GM21825 (cell line): ENCODE data around the gene NDST1.

Source experiments
- ATAC-seq: cut with Tn5 transposase; IDR thresholded peaks from one replicate; pipeline ENCODE4 v1.9.1; 2021; ENCODE audit warnings: mild to moderate bottlenecking, moderate library complexity; ENCODE audit not compliant: unreplicated experiment

The NDST1 gene

DNA sequence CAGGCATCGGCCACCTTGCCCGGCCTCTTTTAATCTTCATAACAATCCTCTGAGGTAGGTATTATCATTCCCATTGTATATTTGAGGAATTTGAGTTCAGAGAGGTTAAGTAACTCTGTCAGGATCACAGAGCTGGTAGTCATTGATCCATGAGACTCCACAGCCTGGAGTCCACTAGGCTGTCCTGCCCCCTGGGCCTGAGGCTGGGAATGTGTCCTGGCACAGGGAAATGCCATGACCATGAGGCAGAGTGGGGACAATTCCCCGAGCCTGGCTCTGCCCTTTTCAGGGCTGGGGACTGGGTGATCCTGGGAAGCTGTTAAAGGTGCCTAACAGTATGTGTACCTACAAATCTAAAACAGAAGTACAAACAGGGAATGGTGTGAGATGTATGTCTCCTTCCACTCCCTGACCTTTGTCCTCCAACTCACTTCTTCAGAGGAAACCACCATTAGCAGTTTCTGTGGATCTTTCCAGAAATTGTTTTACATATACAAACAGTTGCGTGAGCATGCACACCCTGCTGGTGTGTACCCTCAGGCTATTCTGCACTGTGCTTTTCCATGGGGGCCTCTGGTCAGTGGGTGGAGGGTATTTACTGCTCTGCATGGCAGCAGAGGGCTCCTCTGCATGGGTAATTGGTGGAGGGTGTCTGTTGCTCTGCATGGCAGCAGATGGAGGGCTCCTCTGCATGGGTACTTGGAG is 53.8 kb downstream of the NDST1 start:
- no peak for ATAC-seq

- no peak for ATAC-seq
Observed at GRCh38 chr5:150562832-150563231, 54.9 kb downstream of the NDST1 start.

DNA sequence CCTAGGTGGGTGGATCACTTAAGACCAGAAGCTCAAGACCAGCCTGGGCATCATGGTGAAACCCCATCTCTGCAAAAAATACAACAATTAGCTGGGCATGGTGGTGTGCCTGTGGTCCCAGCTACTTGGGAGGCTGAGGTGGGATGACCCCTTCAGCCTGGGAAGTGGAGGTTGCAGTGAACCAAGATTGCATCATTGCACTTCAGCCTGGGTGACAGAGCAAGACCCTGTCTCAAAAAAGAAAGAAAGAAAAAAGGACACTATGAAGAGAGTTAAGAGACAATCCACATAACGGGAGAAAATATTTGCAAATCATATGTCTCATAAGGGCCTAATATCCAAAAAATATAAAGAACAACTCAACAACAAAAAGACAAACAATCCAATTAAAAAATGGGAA is 57.9 kb downstream of the NDST1 start:
- no peak for ATAC-seq

DNA sequence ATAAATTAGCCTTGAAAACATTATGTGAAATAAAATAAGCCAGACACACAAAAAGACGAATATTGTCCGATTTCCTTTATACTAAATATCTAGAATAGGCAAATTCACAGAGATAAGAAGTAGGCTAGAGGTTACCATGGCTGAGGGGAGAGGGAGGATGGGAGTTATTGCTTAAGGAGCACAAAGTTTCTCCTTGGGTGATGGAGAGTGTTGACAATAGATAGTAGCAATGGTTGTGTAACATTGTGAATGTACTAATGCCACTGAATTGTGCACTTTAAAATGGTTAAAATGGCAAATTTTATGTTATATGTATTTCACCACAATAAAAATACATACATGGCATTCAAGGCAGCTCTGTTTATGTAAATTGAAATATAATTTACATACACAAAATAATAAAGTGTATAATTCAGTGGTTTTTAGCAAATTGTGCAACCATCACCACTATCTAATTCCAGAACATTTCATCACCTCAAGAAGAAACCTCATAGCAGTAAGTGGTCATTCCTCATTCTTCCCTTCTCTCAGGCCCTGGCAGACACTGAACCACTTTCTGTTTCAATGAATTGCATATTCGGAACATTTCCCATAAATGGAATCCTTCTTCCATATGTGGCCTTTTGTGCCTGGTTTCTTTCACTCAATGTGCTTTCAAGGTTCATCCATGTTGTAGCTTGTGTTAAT is 59.2 kb downstream of the NDST1 start:
- no peak for ATAC-seq

DNA sequence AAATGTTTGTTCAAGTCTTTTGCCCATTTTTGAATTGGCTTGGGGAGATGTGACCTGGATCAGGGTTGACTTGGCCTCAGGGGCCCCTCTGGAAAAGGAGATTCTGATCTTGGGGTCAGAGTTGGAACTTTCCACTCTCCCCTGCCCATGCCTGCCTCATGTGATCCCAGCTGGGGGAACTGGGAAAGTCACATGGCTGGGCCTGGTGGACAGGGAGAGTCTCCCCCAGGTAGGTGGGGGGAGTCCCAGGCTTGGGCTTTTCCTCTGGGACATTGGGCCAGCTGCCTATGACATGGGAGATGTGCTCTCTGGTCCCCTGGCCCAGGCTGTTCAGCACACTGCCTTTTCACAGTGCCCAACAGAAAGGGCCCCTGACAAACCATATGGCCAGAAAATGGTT is 60.7 kb downstream of the NDST1 start:
- ATAC-seq: no peak

- ATAC-seq: no peak
Observed at GRCh38 chr5:150570333-150570732, 62.4 kb downstream of the NDST1 start.

GRCh38 chr5:150571836-150572235 is 63.9 kb downstream of the NDST1 start:
- no peak for ATAC-seq

DNA sequence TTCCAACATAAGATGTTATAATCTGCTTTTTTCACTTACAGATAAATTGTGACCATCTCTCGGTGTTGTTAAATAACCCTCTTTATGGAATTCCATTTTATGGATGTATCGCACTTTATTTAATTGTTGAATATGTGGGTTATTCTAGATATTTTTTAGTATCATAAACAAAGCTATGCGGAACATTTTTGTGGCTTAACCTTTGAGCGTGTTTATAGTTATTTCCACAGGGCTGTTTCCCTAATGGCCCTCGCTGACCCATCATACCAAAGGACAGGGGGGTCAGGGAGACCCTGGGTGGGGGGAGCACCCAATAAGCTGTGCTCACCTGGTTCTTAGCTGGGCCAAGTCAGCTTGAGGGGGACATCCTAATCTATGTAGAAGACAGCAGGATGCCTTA is 65.3 kb downstream of the NDST1 start:
- ATAC-seq: no peak

GRCh38 chr5:150573867-150574817 is 66.2 kb downstream of the NDST1 start:
- ATAC-seq: no peak

DNA sequence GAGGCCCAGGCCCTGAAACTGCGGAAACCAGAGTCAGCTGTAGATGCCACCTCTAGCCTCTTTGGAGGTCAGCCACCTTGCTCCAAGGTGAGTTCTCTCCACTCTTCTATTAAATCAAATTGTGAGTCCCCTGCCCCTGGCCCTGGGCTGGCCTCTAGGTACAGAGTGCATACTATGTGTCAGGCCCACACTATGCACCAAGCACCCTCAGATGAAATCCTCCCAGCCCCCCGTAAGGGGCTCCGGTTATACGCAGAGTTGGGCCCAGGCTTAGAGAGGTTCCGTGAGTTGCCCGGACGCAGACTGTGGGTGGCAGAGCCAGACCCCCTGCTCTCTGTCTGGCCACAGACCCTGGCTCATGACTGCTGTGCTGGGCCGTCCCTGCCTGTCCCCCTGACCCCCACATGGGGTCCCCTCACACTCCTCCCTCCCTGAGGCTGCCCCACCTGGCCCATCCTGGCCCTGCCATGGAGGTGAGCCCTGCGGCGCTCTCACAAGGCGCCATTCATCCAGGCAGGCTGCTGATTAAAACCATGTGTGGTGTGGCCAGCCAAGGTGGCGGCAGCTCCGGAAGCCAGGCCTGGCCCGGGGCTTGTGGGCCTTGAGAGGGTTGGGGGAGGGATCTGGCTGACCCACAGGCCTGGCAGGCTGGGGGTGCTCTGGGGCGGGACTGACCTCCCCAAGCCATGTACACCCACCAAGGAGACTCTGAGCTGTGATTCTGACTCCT is 67.1 kb downstream of the NDST1 start:
- ATAC-seq: no peak

DNA sequence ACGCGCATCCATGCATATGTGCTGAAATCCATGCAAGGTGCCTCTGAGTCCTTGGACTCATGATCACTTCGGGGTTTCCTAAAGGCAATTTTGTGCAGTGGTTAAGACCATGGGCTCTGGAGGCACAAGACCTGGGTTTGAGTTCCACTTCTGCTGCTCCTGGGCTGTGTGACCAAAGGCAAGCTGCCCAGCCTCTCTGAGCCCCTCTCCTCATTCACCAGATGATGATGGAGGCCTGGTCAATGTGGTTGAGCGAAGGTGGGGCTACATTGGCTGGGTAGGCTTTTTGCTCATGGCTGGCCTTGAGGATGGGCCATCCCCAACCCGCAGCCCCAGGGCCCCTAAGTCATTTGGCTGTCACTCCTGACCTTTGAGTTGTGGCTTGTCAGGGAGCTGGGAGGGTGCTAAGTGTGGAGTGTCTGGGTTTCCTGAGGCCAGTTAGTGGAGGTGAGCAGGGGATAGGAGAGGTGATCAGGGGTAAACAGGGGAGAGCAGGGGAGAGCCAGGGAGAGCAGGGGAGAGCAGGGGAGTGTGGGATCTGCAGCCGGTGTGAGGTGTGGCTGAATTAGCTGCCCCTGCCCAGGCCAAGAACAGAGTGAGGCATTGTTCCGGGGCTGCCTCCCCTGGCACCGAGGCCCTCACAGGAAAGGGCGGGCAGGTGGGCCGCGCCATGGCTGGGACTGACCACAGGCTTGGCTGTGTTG is 68.0 kb downstream of the NDST1 start:
- ATAC-seq: no peak

DNA sequence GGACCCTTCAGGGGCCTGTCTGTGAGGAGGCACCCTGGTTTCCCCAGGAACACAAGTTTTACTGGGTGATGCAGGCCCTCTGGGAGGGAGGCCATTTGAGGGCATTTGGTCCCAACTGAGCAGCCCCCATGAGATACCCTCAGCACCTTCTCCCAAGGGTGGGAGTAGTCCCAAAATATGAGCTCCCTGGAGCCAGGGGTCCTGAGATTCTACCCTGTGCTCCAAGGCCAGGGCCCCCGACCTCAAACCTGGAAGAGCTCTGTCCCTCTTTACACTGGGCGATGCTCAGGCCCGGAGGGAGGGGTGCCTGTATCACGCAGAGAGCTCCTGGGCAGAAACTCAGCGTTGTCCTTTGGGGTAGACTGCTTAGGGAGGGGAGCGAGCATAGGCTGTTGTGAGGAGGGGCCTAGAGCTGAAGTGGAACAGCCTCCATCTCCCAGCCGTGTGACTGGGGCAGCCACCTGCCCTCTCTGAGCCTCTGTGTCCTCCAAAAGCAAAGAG is 68.6 kb downstream of the NDST1 start:
- ATAC-seq: no peak

GRCh38 chr5:150577378-150578139 is 69.6 kb downstream of the NDST1 start:
- no peak for ATAC-seq

- no peak for ATAC-seq
Observed at GRCh38 chr5:150578781-150579461, 71.0 kb downstream of the NDST1 start.

DNA sequence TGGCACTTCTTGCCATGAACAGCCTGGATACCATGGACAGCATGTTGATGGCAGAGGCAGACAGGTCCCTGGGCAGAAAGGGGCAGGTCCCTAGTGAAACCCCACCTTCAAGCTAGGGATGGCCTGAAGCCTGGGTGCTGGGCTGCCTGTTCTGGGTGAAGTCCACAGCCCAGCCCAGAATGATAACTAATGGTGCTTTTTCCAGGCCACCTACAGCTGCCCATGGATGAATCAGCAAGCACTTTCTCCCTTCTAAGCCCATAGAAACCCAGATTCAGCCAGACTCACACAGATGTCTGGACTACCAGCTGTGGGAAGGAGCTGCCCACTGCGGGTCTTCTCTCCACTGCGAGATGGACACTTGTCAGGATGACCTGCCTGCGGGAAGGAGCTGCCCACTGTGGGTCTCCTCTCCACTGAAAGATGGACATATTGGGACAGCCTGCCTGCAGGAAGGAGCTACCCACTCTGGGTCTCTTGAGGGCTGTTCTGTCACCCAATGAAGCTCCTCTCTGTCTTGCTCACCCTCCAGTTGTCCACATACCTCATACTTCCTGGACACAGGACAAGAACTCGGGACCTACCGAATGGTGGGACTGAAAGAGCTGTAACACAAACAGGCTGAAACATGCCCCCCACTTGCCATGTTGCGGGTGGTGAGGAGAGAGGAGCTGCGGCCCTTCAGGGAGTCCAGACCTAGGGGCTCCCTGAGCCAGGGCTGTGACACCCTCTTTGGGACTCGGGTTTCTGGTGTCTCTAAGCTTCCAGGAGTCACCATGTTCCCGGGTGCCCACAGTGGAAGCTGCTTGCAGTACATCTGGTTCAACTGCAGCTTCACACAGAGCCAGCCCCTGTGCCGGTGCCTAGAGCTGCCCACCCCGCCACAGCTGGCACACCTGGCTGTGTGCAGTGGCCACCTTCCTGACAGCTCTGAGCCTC is 71.8 kb downstream of the NDST1 start:
- ATAC-seq: no peak

- no peak for ATAC-seq
Observed at GRCh38 chr5:150580917-150581316, 73.0 kb downstream of the NDST1 start.

DNA sequence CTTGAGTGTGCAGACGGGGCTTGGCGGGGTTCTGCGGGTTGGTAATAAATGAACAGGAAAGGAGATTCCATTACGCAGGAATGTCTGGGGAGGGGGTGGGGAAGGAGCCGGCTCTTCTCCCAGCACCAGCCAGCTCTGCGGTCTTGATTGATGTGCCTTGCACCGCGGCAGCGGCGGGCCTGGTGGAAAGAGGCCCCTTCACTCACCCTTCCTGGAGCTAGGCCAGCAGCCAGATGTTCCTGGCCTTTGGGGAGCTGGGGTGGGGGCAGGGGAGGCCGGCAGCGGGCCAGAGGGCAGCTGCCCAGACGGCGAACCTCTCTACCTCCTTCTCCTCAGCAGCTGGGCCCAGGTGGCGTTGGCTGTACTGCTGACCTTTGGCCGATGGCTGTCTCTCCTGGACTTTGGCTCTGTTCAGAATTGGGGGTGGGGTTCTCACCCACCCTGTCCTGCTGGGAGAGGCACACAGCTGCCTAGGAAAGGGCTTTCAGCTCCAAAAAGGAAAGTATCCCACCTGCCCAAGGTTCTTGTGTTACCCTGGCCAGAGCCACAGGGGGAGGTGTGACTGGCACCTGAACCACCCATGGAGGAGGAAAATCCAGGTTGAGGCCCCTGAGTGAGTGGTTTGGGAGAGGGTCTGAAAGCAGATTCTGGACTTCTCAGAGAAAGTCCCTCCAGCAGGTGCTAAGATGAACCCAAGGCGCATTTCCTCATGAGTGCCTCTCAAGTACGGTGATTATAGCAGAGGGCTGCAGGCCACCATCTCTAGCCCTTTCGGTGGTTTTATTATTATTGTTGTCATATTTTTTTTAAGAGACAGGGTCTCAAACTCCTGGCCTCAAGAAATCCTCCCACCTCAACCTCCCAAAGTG is 74.5 kb downstream of the NDST1 start:
- ATAC-seq: no peak
